Measurements from ENCODE around the gene TMEM269.

TMEM269 gene, protein sequence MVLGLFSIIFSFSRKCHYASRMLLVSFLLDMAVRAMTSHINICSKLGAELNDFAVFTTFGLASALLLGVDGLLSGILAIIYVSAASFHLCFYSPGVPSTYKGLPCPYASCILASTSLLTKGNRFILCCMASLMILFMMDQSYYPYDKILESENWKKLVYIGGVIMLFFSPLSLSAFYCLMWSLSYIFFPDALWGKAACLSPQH

DNA sequence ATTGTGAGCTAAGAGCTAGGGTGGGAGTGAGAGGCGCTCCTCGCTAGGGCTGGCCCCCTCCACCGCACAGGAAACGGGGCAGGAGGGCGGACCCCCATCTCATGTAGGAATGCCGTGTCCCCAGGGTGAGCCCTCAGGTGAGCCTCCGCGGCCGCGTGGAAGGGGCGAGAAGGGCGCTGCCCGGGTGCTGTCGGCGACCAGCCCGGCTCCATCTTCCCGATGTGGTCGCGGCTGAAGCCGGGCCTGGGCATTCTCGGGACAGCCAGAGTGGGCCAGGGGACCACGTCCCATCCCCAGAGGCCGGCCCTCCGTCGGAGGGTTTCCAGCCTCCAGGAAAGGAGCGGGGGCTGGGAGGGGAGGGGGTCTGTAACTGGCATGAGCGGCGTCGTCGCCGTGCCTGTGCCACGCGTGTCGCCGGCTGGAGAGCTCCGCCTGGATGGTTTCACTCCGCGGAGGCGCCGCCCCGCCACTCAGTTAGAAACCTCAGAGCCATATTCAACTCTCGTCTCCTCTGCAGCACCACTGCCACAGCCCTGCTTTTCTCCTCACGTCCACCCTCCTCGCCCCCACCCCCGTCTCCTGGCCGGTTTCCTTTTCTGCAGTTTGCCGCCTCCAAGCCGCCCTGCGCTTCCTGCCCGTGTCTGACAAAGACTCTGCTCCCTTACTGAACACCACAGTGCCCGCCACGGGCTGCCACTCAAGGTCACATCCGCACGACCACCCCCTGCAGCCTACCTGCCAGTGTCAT, at the start of gene TMEM269:
Gene TMEM269, plus strand, starts transcription at position 46 of the 748 bp plus-strand sequence. CDS start 4,903 bp downstream, outside the sequence.
- H3K4me3 ChIP-seq (ENCODE audit: low read depth, low read length): no peak within 1 kb of the TSS
- no peak for DNase-seq (ENCODE audit: low read depth)
- TF ChIP-seq, protein P1, sequence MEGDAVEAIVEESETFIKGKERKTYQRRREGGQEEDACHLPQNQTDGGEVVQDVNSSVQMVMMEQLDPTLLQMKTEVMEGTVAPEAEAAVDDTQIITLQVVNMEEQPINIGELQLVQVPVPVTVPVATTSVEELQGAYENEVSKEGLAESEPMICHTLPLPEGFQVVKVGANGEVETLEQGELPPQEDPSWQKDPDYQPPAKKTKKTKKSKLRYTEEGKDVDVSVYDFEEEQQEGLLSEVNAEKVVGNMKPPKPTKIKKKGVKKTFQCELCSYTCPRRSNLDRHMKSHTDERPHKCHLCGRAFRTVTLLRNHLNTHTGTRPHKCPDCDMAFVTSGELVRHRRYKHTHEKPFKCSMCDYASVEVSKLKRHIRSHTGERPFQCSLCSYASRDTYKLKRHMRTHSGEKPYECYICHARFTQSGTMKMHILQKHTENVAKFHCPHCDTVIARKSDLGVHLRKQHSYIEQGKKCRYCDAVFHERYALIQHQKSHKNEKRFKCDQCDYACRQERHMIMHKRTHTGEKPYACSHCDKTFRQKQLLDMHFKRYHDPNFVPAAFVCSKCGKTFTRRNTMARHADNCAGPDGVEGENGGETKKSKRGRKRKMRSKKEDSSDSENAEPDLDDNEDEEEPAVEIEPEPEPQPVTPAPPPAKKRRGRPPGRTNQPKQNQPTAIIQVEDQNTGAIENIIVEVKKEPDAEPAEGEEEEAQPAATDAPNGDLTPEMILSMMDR (IDR thresholded peaks at IDR 0.05; ENCODE audit: low read depth, low read length, missing control alignments): no peak

DNA sequence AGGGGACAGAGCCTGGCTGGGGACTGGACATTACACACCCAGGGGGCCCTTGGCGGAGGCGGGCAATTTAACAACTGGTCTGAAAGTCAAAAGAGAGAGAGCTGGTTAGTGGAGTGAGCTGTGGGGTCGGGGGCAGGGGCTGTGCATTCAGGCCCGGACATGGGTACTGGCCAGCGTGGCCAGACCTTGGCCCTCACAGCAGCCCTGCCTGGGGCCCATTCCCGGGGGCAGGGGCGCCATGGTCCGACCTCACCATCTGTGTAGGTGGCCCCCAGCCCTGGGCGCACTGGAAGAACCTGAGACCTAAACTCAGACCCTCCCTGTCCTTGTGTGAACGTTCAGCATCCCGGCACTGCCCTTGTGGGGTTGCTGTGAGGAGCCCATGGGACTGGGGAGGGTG, 49.7 kb upstream of the TMEM269 start:
- no peak overlapping the region for H3K4me3 ChIP-seq (ENCODE audit: low read depth, low read length)
- no peak for DNase-seq (ENCODE audit: low read depth)
- TF ChIP-seq, protein P1 (IDR thresholded peaks at IDR 0.05; ENCODE audit: low read depth, low read length, missing control alignments): no peak

DNA sequence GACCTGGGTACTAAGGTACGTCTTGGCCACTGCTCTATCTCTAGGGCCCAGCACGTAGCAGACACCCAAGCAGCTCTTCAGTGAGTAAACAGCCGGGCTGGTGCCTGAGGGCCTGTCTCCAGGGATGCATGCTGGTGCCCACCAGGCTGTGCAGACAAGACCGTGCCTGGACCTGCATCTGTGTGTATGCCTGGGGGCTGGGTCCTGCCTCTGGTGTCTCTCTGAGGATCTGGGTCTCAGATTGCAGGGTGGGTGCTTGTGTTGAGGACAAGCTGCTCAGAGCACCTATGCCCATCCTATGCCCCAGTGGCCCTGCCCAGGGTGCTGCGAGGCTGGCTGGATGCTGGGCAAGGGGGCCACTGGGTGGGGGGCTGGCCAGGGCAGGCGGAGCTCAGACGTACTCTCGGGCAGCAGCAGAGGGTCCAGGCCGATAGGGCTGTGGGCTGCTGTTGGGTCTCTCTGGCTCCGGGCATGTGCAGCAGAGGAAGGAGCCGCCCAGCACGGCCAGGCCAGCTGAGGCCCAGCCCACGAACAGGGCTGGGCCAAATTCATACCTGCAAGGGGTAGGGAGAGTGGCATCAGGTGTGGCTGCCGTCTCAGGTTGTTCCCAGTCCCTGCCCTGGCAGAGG, 49.2 kb upstream of the TMEM269 start:
- TF ChIP-seq, protein P1 (IDR thresholded peaks at IDR 0.05; ENCODE audit: low read depth, low read length, missing control alignments): no peak
- H3K4me3 ChIP-seq (ENCODE audit: low read depth, low read length): no peak overlapping the region
- DNase-seq (ENCODE audit: low read depth): no peak

DNA sequence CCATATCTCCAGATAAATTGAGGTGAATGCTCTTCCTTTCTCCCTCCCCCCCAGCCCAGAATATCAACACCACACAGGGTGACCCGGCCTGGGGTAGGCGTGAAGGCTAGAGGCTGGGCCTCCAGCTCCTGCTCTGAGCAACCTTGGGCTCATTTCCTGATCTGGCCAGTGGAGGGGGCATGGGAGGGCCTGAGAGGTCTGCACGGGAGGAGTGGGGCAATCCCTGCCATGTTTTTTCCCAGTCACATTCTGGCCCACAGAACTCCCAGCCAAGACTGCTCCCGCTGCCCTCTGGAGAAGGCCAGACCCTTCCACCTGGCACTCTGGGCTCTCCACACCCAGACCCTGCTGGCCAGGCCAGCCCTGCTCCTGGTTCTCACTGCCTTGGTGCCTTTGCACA, 48.6 kb upstream of the TMEM269 start:
- TF ChIP-seq, protein P1 (IDR thresholded peaks at IDR 0.05; ENCODE audit: low read depth, low read length, missing control alignments): peak; percentile 29
- no peak for DNase-seq (ENCODE audit: low read depth)
- H3K4me3 ChIP-seq (ENCODE audit: low read depth, low read length): no peak overlapping the region

DNA sequence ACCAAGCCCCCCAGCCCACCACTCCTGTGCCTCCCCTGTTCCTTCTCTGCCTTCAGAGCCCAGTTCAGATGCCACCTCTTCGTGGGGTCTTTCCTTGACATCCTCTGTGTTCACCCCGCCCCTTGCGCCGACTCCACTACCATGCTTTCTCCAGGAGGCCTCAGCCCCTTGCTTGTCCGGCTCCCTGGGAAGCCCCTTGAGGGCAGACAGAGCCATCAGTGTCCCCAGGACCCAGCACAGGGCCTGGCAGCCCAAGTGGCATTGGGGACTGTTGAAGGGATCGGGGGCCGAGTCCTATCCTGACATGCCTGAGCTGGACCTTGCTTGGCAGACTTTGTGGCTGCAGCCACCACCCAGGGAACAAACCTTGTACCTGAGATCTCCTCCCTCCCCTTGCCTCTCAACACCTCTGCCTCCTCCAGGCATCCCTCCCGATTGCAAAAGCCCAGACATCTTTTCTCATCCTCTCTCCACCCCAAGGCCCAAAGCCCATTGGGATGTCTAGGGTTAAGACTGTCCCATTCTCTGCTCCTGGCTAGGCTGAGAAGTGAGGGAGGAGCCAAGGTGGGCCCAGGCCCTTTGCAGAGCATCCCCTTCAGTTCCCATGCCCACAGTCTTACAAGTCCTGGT, 48.1 kb upstream of the TMEM269 start:
- H3K4me3 ChIP-seq (ENCODE audit: low read depth, low read length): no peak overlapping the region
- TF ChIP-seq, protein P1 (IDR thresholded peaks at IDR 0.05; ENCODE audit: low read depth, low read length, missing control alignments): no peak
- no peak for DNase-seq (ENCODE audit: low read depth)

GRCh38 chr1:42737257-42737656, 47.5 kb upstream of the TMEM269 start:
- TF ChIP-seq, protein P1 (IDR thresholded peaks at IDR 0.05; ENCODE audit: low read depth, low read length, missing control alignments): peak; percentile 11
- DNase-seq (ENCODE audit: low read depth): peak; percentile 4
- H3K4me3 ChIP-seq (ENCODE audit: low read depth, low read length): no peak overlapping the region

Data from GM12864 (cell line).